GM21526 (cell line): ENCODE results near the gene OCIAD1.
A peak's percentile ranks its signal among the peaks of the same experiment; 100 is the strongest.
"Not testable (repeated sequence)": the region's sequence is repeated elsewhere in the genome, so short reads cannot be mapped to it uniquely, and the experiment has no call there.

Source experiments
- ATAC-seq: cut with Tn5 transposase; IDR thresholded peaks from one replicate; pipeline ENCODE4 v1.9.1; 2021; ENCODE audit warnings: moderate library complexity; ENCODE audit not compliant: unreplicated experiment, low FRiP score

The OCIAD1 gene

GRCh38 chr4:48879561-48880442 is 48.9 kb downstream of the OCIAD1 start:
- ATAC-seq: no peak

GRCh38 chr4:48881646-48882045 is 50.8 kb downstream of the OCIAD1 start:
- ATAC-seq: not testable (repeated sequence)

- ATAC-seq: not testable (repeated sequence)
Measured at GRCh38 chr4:48889750-48890149, 58.9 kb downstream of the OCIAD1 start.

GRCh38 chr4:48891028-48891619 is 60.2 kb downstream of the OCIAD1 start:
- ATAC-seq: no peak

GRCh38 chr4:48896845-48897244 is 66.0 kb downstream of the OCIAD1 start:
- no peak for ATAC-seq

GRCh38 chr4:48898733-48899431 is 68.0 kb downstream of the OCIAD1 start:
- ATAC-seq: no peak

GRCh38 chr4:48899432-48899749 is 68.5 kb downstream of the OCIAD1 start:
- ATAC-seq: no peak

GRCh38 chr4:48899950-48900349 is 69.1 kb downstream of the OCIAD1 start:
- no peak for ATAC-seq

- no peak for ATAC-seq
Measured at GRCh38 chr4:48901196-48901595, 70.3 kb downstream of the OCIAD1 start.

GRCh38 chr4:48902266-48902665 is 71.4 kb downstream of the OCIAD1 start:
- ATAC-seq: no peak

- no peak for ATAC-seq
Measured at GRCh38 chr4:48904101-48904500, 73.2 kb downstream of the OCIAD1 start.

- no peak for ATAC-seq
Measured at GRCh38 chr4:48904541-48905142, 73.8 kb downstream of the OCIAD1 start.

- ATAC-seq: no peak
Measured at GRCh38 chr4:48905363-48906015, 74.6 kb downstream of the OCIAD1 start.

- peak; percentile 95 for ATAC-seq
Measured at GRCh38 chr4:48906206-48907173, 75.6 kb downstream of the OCIAD1 start, which contains the start of gene OCIAD2. Gene OCIAD2, minus strand, starts transcription at chr4:48906774. Its CDS starts 2,225 bp downstream, at chr4:48904549.

GRCh38 chr4:48907706-48908477 is 77.0 kb downstream of the OCIAD1 start:
- ATAC-seq: no peak

GRCh38 chr4:48908687-48909086 is 77.8 kb downstream of the OCIAD1 start:
- ATAC-seq: no peak

- ATAC-seq: no peak
Measured at GRCh38 chr4:48909697-48910096, 78.8 kb downstream of the OCIAD1 start.

GRCh38 chr4:48910511-48910910 is 79.6 kb downstream of the OCIAD1 start:
- ATAC-seq: no peak
